ENCODE measurements around the gene DAD1. TPM values are rescaled to one million over a fixed set of nuclear protein-coding genes. Genes with fewer than 3 reads are reported as not detected.
"Not testable (repeated sequence)": the region's sequence is repeated elsewhere in the genome, so short reads cannot be mapped to it uniquely, and the experiment has no call there.

Gene DAD1
- total RNA-seq, 1 donor from 2014 or later, result 140 TPM

DNA sequence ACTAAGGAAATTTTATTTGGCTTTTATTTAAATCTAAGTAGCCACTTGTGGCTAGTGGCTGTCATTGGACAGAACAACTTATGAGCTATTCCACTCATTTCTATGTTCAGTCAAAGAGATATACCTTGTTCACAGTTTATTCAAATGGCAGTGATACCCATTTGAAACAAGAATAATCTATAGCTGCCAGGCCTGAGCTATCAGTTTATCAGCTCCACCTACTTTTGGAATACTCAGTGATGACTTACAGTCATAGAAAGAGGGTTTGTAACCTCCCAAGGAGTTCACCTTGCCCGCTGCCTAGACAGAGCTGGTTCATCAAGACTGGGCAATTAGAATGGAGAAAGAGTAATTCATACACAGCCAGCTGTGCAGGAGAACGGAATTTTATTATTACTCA is 4.6 kb upstream of the DAD1 start:
- Mint-ChIP-seq H3K9me3 (no peaks in the 10 kb centered on the region), H3K4me1 (peaks cover 15% of the 10 kb centered on the region), H3K27ac (no peak overlapping the region), H3K4me3 (no peak overlapping the region), H3K36me3 (no peaks in the 10 kb centered on the region), H3K27me3 (ENCODE audit: low read depth) (peaks cover 35% of the 10 kb centered on the region)
- TF ChIP-seq, protein P1, sequence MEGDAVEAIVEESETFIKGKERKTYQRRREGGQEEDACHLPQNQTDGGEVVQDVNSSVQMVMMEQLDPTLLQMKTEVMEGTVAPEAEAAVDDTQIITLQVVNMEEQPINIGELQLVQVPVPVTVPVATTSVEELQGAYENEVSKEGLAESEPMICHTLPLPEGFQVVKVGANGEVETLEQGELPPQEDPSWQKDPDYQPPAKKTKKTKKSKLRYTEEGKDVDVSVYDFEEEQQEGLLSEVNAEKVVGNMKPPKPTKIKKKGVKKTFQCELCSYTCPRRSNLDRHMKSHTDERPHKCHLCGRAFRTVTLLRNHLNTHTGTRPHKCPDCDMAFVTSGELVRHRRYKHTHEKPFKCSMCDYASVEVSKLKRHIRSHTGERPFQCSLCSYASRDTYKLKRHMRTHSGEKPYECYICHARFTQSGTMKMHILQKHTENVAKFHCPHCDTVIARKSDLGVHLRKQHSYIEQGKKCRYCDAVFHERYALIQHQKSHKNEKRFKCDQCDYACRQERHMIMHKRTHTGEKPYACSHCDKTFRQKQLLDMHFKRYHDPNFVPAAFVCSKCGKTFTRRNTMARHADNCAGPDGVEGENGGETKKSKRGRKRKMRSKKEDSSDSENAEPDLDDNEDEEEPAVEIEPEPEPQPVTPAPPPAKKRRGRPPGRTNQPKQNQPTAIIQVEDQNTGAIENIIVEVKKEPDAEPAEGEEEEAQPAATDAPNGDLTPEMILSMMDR (IDR thresholded peaks at IDR 0.05; ENCODE audit: unreplicated experiment), result no peak
- no peak for DNase-seq (ENCODE audit: low spot score in 2 of 2, unreplicated experiment in 2 of 2)

DNA sequence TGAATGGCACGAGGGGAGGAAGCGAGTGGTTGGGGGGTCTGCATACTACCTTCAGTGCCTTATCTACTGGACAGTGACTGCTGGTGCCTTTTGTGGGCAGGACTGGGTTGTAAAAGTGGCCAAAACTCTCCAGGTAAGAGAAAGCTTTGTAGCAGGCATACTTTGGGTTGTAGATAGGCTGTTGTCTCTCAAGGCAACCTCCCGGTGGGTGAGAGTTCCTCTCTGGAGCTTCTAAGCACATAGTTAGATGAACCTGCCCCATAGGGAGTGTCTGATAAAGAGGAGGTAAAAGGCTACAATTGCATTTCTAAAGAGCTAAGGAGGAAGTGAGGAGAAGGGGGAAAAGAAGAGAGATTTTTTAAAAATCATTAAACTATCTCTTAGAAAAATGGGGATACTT is 4.2 kb upstream of the DAD1 start:
- no peaks in the 10 kb centered on the region for H3K9me3 Mint-ChIP-seq

DNA sequence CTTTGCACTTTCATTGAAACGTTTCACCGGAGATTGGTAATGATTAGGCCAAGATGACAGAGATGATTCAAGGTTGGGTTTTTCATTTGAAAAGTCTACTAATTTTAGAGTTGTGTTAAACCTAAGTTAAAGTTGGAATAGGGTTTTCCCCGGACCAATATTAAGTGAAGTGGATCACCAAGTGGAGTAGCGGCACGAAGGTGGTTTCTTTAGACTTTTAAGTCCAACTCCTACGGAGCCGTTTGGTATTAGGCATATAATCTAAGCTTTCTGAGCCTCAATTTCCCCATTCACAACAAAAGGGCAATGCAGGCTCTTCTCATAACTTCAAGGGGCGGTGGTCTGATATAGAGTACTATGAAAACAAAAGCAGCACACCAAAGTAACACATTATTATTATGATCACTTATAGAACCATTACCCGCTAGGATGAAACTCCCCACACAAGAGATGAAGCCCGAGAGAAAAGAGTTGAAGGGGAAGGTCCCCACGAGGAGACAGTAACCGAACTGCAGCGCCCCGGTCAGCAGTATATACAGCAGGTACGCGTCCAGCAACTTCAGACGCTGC is 413 bp downstream of the DAD1 start:
- peaks cover 8% of the 10 kb centered on the region for H3K36me3 Mint-ChIP-seq
- peak overlapping the region; percentile 97 for H3K4me3 Mint-ChIP-seq

More for the DNA sequence above, 4.2 kb upstream of the DAD1 start:
- no peak overlapping the region for H3K27ac Mint-ChIP-seq
- H3K27me3 Mint-ChIP-seq (ENCODE audit: low read depth), result peaks cover 35% of the 10 kb centered on the region
- H3K4me3 Mint-ChIP-seq, result no peak overlapping the region
- DNase-seq (ENCODE audit: low spot score in 2 of 2, unreplicated experiment in 2 of 2), result no peak
- H3K36me3 Mint-ChIP-seq, result no peaks in the 10 kb centered on the region
- TF ChIP-seq, protein P1 (IDR thresholded peaks at IDR 0.05; ENCODE audit: unreplicated experiment), result no peak
- peaks cover 15% of the 10 kb centered on the region for H3K4me1 Mint-ChIP-seq

DNA sequence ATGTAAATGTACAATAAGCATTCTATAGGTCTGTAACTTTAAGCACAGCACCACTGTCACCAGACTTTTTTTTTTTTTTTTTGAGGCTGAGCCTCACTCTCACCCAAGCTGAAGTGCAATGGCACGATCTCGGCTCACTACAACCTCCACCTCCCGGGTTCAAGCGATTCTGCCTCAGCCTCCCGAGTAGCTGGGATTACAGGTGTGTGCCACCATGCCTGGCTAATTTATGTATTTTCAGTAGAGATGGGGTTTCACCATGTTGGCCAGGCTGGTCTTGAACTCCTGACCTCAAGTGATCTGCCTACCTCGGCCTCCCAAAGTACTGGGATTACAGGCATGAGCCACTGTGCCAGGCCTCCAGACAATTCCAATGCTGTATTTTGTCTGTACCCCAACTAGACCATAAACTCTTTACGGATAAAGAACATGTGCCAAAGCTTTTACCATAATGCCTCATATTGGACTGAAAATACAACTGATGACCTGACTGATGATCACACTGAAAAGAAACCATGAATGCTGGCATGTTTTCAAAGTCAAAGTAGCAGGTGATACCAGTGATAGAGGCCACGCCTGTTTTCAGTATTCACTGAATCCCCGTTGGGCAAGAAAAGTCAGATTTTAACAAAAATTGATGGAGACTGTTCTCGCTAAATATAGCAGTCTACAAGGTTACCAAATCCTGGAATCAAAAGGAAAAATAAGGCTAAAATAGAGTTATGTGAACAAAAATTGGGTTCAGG is 1.2 kb downstream of the DAD1 start:
- H3K27me3 Mint-ChIP-seq (ENCODE audit: low read depth), result peaks cover 10% of the 10 kb centered on the region
- not testable (repeated sequence) for H3K9me3 Mint-ChIP-seq; H3K36me3 Mint-ChIP-seq; DNase-seq (ENCODE audit: low spot score in 2 of 2, unreplicated experiment in 2 of 2)
- peak overlapping the region; percentile 99 for H3K27ac Mint-ChIP-seq
- peaks cover 39% of the 10 kb centered on the region for H3K4me1 Mint-ChIP-seq
- peak overlapping the region; percentile 97 for H3K4me3 Mint-ChIP-seq

More for the DNA sequence above, 413 bp downstream of the DAD1 start:
- H3K4me1 Mint-ChIP-seq, result peaks cover 39% of the 10 kb centered on the region
- TF ChIP-seq, protein P1 (IDR thresholded peaks at IDR 0.05; ENCODE audit: unreplicated experiment), result no peak
- DNase-seq (ENCODE audit: low spot score in 2 of 2, unreplicated experiment in 2 of 2), result no peak
- no peaks in the 10 kb centered on the region for H3K9me3 Mint-ChIP-seq
- H3K27ac Mint-ChIP-seq, result peak overlapping the region; percentile 99
- peaks cover 16% of the 10 kb centered on the region for H3K27me3 Mint-ChIP-seq (ENCODE audit: low read depth)

DNA sequence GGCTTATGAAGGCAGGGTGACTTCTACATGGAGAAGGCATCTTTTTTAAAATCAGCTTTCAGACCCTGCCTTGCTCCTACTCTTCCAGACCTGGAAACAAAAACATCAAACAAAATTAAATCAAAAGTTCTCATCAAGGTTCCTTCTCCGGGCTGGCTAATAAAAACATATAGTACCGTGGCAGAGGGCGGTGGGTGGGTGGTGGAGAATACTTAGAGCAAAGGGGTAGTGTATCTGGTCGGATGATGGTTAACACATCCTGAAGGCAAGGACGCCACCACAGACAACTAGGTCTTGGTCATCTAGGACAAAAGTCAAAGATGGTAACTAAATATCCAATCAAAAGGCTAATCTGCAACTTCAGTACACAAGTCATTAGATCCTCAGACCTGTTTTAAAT is 1.8 kb downstream of the DAD1 start:
- Mint-ChIP-seq H3K4me3 (peak overlapping the region; percentile 30), H3K27me3 (ENCODE audit: low read depth) (peaks cover 5% of the 10 kb centered on the region), H3K27ac (peak overlapping the region; percentile 57), H3K4me1 (peaks cover 39% of the 10 kb centered on the region), H3K36me3 (peaks cover 8% of the 10 kb centered on the region), H3K9me3 (no peaks in the 10 kb centered on the region)
- DNase-seq (ENCODE audit: low spot score in 2 of 2, unreplicated experiment in 2 of 2), result no peak
- TF ChIP-seq, protein P1 (IDR thresholded peaks at IDR 0.05; ENCODE audit: unreplicated experiment), result no peak

DNA sequence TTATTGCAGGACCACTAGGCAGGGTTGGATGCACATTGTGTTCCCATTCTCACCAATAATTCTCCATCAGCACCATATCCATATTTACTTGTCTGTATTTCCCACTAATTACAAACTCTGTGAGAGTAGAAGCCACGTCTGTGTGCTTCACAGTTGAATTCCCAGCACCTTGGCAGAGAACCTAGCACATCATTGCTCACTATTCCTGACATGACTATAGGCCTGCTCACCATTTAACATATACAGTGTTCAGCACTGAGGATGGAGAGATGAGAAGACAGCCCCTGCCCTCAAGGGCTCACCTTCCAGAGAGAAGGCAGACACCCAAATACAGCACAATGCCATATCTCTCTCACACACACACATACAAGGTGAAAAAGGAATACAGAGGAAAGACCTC is 5.0 kb downstream of the DAD1 start:
- H3K4me3 Mint-ChIP-seq, result no peak overlapping the region

More for the DNA sequence above, 5.0 kb downstream of the DAD1 start:
- peaks cover 10% of the 10 kb centered on the region for H3K36me3 Mint-ChIP-seq
- no peaks in the 10 kb centered on the region for H3K27me3 Mint-ChIP-seq (ENCODE audit: low read depth)
- TF ChIP-seq, protein P1 (IDR thresholded peaks at IDR 0.05; ENCODE audit: unreplicated experiment), result no peak
- H3K4me1 Mint-ChIP-seq, result peaks cover 31% of the 10 kb centered on the region
- H3K9me3 Mint-ChIP-seq, result no peaks in the 10 kb centered on the region
- no peak for DNase-seq (ENCODE audit: low spot score in 2 of 2, unreplicated experiment in 2 of 2)
- no peak overlapping the region for H3K27ac Mint-ChIP-seq

All from mesothelial cell of epicardium (in vitro differentiated cells).